NCI-H1105 treated with DMSO at 0.1 percent for 48 hours (cell line): ENCODE results near the gene DUSP15.

ENCODE experiments used
- DNase-seq: peaks from one replicate; lab custom pipeline; 2025; lab: John Stamatoyannopoulos, UW

The DUSP15 gene

DNA sequence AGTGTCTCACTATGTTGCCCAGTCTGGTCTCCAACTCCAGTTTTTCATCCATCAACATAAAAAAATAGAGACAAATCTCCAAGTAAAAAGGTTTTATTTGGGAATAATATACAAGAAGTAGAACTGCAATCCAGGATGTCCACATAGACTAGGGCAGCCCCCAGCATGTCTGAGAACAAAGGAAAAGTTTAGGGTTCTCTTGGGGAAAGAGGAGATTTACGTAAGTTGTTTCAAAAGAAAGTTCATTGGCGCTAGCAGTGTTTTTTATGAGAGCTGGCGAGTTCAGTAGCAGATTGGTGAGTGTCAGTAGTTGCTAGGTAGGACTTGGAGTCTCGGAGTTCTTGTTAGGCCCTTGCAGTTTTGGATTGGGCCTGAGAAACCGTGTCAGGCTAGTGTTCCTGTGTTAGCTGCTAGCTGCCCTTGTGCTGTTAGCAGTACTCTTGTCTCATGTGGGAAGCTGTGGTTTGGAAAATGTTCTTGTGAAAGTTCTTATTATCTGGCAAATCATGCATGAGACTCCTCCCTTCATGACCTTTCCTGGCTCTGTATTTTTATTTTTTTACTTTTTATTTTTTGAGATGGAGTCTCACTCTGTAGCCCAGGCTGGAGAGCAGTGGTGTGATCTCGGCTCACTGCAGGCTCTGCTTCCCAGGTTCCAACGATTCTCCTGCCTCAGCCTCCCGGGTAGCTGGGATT is 24.8 kb upstream of the DUSP15 start:
- DNase-seq, result no peak

DNA sequence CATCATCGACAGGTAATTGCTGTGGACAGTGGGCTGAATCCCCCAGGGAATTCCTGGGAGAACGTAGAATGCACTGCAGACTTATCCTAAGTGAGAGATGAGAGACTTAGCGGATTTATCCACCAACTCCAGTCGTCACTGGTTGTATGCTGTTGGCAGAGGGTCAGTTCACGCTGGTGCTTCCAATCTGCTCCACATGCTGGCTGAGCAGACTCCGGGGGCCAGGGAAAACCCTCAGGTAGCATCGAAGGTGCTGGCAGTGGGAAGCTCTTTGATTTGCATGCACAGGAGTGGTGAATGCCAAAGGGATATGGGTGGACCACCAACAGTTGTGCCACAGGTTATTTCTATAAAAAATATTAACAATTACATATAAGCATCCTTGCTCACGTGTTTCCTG is 20.3 kb upstream of the DUSP15 start:
- no peak for DNase-seq

- no peak for DNase-seq
Observed at GRCh38 chr20:31883829-31884228, 13.5 kb upstream of the DUSP15 start.

DNA sequence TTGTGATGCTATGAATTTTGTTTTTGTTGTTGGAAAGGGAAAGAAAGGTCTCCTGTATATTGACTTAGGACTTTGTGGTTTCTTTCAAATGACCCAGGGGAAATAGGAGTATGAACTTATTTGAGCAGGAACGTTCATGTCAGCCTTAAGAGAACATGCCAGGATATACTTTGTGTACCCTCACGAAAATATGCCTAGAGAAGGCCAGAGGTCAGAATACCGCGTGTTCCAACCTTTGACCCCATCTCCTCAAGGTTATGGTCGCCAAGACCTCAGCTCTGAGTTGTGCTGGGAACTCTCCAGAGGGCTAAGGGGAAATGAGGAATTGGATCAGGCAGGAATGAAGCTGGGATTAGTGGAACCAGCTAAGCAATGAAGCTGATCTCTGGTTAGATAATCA is 11.6 kb upstream of the DUSP15 start:
- no peak for DNase-seq

- DNase-seq, result peak; percentile 94
Observed at GRCh38 chr20:31879143-31879987, 9.0 kb upstream of the DUSP15 start.

DNA sequence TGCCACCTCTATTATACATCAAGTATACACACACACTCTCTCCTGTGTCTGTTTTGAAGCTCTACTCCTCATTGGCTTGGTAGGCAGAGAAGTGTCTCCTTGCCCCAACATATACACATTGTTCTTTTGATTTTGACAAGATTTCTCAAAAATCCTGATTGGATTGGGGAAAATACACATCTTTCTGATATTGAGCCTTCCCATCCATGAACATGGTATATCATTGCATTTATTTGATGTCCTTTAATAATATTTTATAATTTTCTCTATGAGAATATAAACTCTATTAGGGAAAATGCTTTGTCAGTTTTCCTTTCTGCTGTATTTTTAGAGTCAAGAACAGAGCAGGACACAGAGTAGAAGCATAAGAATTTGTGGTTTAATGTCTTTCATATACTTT is 7.4 kb upstream of the DUSP15 start:
- DNase-seq, result no peak

- DNase-seq, result no peak
Observed at GRCh38 chr20:31875671-31876070, 5.3 kb upstream of the DUSP15 start.

- no peak for DNase-seq
Observed at GRCh38 chr20:31872406-31872805, 2.1 kb upstream of the DUSP15 start.

DNA sequence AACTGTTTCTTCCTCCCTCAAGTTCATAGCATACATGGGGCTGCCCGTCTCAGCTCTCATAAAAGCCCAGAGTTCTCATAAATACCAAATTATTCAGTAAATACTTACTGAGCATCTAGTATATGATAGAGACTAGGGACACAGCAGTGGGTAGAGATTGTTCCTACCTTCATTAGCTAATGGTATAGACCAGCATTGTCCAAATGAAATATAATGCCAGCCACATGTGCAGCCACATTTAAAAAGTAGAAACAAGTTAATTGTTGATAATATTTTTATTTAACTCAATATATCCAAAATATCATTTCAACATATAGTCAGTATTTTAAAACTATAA is 1.3 kb upstream of the DUSP15 start:
- DNase-seq, result no peak

DNA sequence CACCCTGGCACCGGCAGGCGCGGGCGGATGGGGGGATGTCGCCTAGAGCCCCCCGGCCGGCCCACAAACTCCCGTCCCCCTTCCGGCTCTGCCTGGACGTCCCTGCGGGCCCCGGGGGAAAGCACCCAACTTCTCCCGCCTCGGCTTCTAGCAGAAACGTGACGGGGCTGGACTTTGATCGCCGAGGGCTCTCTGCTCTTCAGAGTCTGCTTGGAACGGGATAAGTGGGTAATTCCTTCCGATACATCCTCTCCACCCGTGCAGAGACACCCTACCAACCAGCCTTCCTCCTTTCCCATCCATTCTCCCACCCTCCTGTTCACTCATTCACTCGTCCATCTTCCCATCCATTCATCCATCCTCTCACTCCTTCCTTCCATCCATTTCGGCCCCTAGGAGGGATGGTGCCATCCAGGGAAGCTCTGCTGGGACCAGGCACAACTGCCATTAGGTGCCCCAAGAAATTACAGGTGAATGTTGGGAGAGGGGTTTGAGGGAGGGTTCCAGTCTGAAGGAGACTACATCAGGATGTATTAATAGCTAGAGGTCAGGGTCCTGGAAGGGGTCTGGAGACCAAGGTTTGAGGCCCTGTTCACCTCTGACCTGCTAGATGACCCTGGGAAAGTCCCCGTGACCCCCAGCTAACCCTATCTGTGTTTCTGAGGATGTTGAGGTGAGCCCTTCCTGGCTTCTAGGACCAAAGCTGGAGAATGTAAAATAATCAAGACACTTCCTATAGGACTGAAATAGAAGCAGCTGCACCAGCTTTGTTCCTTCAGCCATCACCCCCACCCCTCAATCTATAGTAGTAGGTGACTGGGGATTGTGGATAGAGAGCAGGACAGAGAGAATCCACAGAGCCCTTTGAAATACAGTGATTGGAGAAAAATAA is 645 bp upstream of the DUSP15 start:
- peak; percentile 11 for DNase-seq

GRCh38 chr20:31869673-31869941 is 720 bp downstream of the DUSP15 start:
- DNase-seq, result no peak

- DNase-seq, result no peak
Observed at GRCh38 chr20:31868853-31869672, 1.3 kb downstream of the DUSP15 start.

GRCh38 chr20:31866221-31866620 is 4.1 kb downstream of the DUSP15 start:
- no peak for DNase-seq

- no peak for DNase-seq
Observed at GRCh38 chr20:31864521-31865400, 5.6 kb downstream of the DUSP15 start.

GRCh38 chr20:31863296-31864085 is 6.8 kb downstream of the DUSP15 start:
- no peak for DNase-seq

DNA sequence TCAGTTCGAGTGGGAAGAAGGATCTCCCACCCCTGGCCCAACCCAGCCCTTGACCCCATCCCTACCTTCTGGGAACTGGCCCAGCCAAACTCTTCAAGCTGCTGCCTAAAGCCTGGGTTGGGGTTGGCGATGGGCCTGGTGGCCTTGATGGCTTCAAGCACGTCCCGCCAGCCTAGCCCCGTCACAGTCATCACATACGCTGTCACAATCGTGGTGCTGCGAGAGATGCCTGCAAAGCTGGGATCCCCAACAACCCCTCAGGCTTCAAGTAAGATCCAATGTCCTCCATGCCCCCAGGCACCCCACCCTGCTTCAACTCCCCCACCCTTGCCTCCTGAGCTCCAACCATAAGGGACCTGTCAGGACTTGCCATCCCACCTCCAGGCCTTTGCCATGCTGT is 7.8 kb downstream of the DUSP15 start:
- no peak for DNase-seq

- DNase-seq, result no peak
Observed at GRCh38 chr20:31862157-31862470, 8.2 kb downstream of the DUSP15 start.

DNA sequence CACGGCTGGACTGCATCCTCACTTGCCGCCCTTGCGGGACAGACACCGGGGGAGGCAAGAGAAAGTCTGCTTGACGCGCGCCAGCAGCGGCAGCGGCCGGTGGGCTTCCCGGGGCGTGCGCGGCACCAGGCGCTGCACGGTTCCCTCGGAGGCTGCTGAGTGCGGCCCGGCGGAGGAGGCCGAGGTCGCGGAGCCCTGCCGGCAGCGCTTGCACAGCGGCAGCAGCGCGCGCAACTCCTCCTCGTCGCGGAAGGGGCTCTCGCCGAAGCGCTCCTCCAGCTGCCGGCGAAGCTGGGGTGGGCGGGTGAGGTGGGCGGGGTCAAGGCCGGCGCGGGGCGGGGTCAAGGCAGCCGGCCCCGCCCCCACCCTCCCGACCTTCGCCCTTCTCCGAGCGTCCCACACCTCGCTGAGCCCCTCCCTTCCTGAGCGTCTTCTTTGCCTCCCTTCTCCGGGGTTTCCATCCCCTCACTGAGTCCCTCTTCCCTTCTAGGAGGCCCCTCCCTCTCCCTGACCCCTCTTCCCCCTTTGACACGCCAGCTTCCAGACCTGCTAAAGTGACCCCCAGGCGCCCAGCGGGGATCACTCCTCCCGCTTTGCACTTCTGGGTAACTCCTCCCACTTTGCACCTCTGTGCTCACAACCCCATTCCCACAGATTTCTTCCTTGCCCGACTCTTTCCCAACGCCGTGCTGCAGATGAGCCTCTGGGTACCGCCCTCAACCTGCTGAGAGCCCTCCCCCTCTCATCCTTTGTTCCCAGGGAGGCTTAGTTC is 8.8 kb downstream of the DUSP15 start:
- DNase-seq, result peak; percentile 90

DNA sequence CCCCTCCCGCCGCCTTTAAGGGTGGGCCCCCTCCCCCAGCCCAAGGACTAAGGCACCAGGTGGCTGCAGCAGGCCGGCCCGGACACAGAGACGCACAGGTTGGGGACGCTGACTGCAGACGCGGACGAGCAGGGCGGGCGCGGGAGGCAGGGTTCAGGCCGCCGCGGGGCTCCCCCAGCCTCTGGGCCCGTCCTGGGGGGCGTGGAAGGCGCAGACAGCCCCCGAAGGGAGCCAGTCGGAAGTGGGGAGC is 9.3 kb downstream of the DUSP15 start:
- peak; percentile 42 for DNase-seq
